ENCODE measurements around the gene UBC.
"Not testable (repeated sequence)": the region's sequence is repeated elsewhere in the genome, so short reads cannot be mapped to it uniquely, and the experiment has no call there.

The UBC gene

DNA sequence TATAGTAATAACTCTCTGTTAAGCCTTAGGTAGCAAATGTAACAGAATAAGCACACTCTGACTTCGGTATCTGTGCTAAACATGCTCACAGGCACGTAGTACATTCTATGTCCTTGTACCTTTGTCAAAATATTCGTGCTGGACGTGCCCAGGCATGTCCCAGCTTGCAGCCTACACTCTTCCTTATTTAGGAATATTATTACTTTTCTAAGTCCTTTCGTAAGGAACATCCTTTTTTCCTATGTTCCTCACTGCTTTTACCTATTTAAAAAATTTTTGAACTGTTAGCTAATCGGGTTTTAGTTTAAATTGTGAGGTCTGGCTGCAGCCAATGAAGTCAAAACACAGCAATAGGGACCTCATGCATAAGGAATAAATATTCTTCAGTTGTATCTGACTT is 24.1 kb upstream of the UBC start:
- peaks cover 12% of the 10 kb centered on the region for H3K36me3 ChIP-seq
- H3K27me3 ChIP-seq = no peaks in the 10 kb centered on the region
- peak overlapping the region; percentile 66 for H3K4me3 ChIP-seq
- H4K20me1 ChIP-seq = no peaks in the 10 kb centered on the region
- H3K4me2 ChIP-seq = peak overlapping the region; percentile 86
- peaks cover 48% of the 10 kb centered on the region for H3K4me1 ChIP-seq
- peak overlapping the region; percentile 89 for H3K27ac ChIP-seq
- no peaks in the 10 kb centered on the region for H3K9me3 ChIP-seq
- peak overlapping the region; percentile 79 for H3K9ac ChIP-seq
- no peak for TF ChIP-seq Cebpa-rat (IDR thresholded peaks at IDR 0.05)

DNA sequence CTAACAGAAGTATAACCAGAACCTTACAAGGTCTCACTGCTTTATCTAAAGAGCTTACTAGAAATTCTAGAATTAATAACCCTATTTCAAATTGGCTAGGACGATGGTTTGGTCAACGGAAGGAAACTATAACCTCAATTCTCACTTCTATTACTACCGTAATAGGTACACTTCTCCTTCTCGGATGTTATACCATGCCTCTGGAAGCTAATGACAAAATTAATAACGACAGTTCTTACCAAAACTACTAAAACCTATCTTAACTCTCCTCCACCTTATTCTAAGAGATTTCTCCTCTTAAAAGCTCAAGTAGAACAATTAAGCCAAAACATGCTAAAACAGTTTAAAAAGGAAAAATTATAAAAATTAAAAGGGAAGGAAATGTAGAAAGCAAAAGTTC is 23.7 kb upstream of the UBC start:
- H4K20me1 ChIP-seq = no peaks in the 10 kb centered on the region
- no peak for TF ChIP-seq Cebpa-rat (IDR thresholded peaks at IDR 0.05)
- H3K27me3 ChIP-seq = no peaks in the 10 kb centered on the region
- peaks cover 7% of the 10 kb centered on the region for H3K36me3 ChIP-seq
- H3K9ac ChIP-seq = peak overlapping the region; percentile 79
- peaks cover 48% of the 10 kb centered on the region for H3K4me1 ChIP-seq
- H3K4me2 ChIP-seq = peak overlapping the region; percentile 86
- H3K27ac ChIP-seq = peak overlapping the region; percentile 89
- no peaks in the 10 kb centered on the region for H3K9me3 ChIP-seq
- peak overlapping the region; percentile 66 for H3K4me3 ChIP-seq

DNA sequence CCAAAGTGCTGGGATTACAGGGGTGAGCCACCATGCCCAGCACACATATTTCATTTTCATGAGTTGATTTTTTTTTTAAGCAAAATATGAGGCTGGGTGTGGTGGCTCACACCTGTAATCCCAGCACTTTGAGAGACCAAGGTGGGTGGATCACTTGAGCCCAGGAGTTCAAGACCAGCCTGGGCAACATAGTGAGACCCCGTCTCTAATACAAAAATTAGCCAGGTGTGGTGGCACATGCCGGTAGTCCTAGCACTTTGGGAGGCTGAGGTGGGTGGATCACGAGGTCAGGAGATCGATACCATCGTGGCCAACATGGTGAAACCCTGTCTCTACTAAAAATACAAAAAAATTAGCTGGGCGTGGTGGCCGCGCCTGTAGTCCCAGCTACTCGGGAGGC is 17.1 kb upstream of the UBC start:
- H4K20me1 ChIP-seq, H3K4me2 ChIP-seq, H3K27ac ChIP-seq, H3K36me3 ChIP-seq, H3K9ac ChIP-seq, H3K9me3 ChIP-seq, H3K4me3 ChIP-seq, H3K27me3 ChIP-seq: not testable (repeated sequence)
- H3K4me1 ChIP-seq = peaks cover 23% of the 10 kb centered on the region

DNA sequence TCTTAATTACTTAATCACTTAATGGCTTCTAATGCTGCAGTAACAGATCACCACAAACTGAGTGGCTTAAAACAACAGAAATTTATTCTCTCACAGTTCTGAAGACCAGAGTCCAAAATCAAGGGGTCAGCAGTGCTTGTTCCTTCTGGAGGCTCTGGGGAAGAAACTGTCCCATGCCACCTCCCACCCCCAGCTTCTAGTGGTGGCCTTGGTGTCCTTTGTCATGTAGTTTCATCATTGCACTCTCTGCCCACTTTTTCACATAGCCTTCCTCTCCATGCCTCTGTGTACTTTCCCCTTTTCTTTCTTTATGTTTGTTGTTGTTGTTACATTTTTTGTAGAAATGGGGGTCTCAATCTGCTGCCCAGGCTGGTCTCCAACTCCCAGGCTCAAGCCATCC is 16.1 kb upstream of the UBC start:
- Histone ChIP-seq H3K36me3 (no peaks in the 10 kb centered on the region), H3K4me3 (no peak overlapping the region), H3K9me3 (no peaks in the 10 kb centered on the region), H3K27ac (no peak overlapping the region), H3K9ac (no peak overlapping the region), H3K4me1 (peaks cover 16% of the 10 kb centered on the region), H4K20me1 (no peaks in the 10 kb centered on the region), H3K4me2 (no peak overlapping the region), H3K27me3 (no peaks in the 10 kb centered on the region)
- no peak for TF ChIP-seq Cebpa-rat (IDR thresholded peaks at IDR 0.05)

- no peak for TF ChIP-seq Cebpa-rat (IDR thresholded peaks at IDR 0.05)
- Histone ChIP-seq H3K9ac (no peak overlapping the region), H3K9me3 (no peaks in the 10 kb centered on the region), H3K4me1 (peaks cover 16% of the 10 kb centered on the region), H3K4me3 (no peak overlapping the region), H3K36me3 (no peaks in the 10 kb centered on the region), H4K20me1 (no peaks in the 10 kb centered on the region), H3K27me3 (no peaks in the 10 kb centered on the region), H3K27ac (no peak overlapping the region), H3K4me2 (no peak overlapping the region)
Observed at GRCh38 chr12:124929649-124930419, 15.4 kb upstream of the UBC start.

- no peak for TF ChIP-seq Cebpa-rat (IDR thresholded peaks at IDR 0.05)
- Histone ChIP-seq H3K27ac (no peak overlapping the region), H3K27me3 (no peaks in the 10 kb centered on the region), H3K4me3 (peak overlapping the region; percentile 74; the same call in 1 of the 2 replicates), H3K4me1 (peaks cover 16% of the 10 kb centered on the region), H3K9me3 (no peaks in the 10 kb centered on the region), H4K20me1 (no peaks in the 10 kb centered on the region), H3K36me3 (no peaks in the 10 kb centered on the region), H3K4me2 (peak overlapping the region; percentile 87), H3K9ac (no peak overlapping the region)
Observed at GRCh38 chr12:124928912-124929530, 14.6 kb upstream of the UBC start.

GRCh38 chr12:124928095-124928911 is 13.9 kb upstream of the UBC start:
- no peak for TF ChIP-seq Cebpa-rat (IDR thresholded peaks at IDR 0.05)
- no peaks in the 10 kb centered on the region for H3K36me3 ChIP-seq
- H3K4me2 ChIP-seq = peak overlapping the region; percentile 87
- peak overlapping the region; percentile 81 for H3K27ac ChIP-seq
- H3K4me3 ChIP-seq = peak overlapping the region; percentile 74
- no peaks in the 10 kb centered on the region for H3K9me3 ChIP-seq
- no peaks in the 10 kb centered on the region for H4K20me1 ChIP-seq
- no peaks in the 10 kb centered on the region for H3K27me3 ChIP-seq
- peak overlapping the region; percentile 85 for H3K9ac ChIP-seq
- H3K4me1 ChIP-seq = peaks cover 17% of the 10 kb centered on the region

- H3K36me3 ChIP-seq = no peaks in the 10 kb centered on the region
- H4K20me1 ChIP-seq = no peaks in the 10 kb centered on the region
- peak overlapping the region; percentile 81 for H3K27ac ChIP-seq
- no peaks in the 10 kb centered on the region for H3K9me3 ChIP-seq
- H3K4me3 ChIP-seq = peak overlapping the region; percentile 74
- H3K27me3 ChIP-seq = no peaks in the 10 kb centered on the region
- H3K4me2 ChIP-seq = peak overlapping the region; percentile 87
- H3K4me1 ChIP-seq = peaks cover 26% of the 10 kb centered on the region
- TF ChIP-seq Cebpa-rat (IDR thresholded peaks at IDR 0.05) = no peak
- peak overlapping the region; percentile 85 for H3K9ac ChIP-seq
Observed at GRCh38 chr12:124927201-124928094, 13.0 kb upstream of the UBC start.

GRCh38 chr12:124925782-124926181 is 11.3 kb upstream of the UBC start:
- not testable (repeated sequence) for H3K27ac ChIP-seq, H3K36me3 ChIP-seq, H4K20me1 ChIP-seq, H3K27me3 ChIP-seq, H3K4me2 ChIP-seq, H3K9ac ChIP-seq, H3K4me3 ChIP-seq, H3K9me3 ChIP-seq
- H3K4me1 ChIP-seq = peaks cover 40% of the 10 kb centered on the region
